ENCODE data around the gene MUC6.

GRCh38 chr11:1062075-1062820, 25.7 kb upstream of the MUC6 start:
- no peak for TF ChIP-seq CTCF (conservative IDR thresholded peaks at IDR 0.05; ENCODE audit: low read depth, low read length)
- TF ChIP-seq EZH2 (IDR thresholded peaks at IDR 0.05; ENCODE audit: borderline replicate concordance, low read depth, low read length, poor library complexity, severe bottlenecking) = no peak
